GM23338 (cell line): ENCODE data around the gene ERC1. TPM values are rescaled to one million over a fixed set of nuclear protein-coding genes. Genes with fewer than 3 reads are reported as not detected.

Experiments used
- ATAC-seq: fragments of 200-7000 bp; cut with Tn5 transposase; 3 replicates; pipeline ENCODE4 v1.9.1; 2020
- DNase-seq: peaks from one replicate; pipeline ENCODE4 v3.0.0-alpha.2; 2015; ENCODE audit warnings: low spot score
- H2AFZ ChIP-seq: fragments of 200-600 bp; sonication (generic); 2 replicates; pipeline ENCODE4 v1.8.0; 2016; ENCODE audit warnings: antibody characterized with exemption, mild to moderate bottlenecking, moderate library complexity
- H3F3A ChIP-seq: fragments of 200-600 bp; sonication (generic); replicated peaks from 2 replicates; pipeline ENCODE4 v1.8.0; 2017; ENCODE audit warnings: antibody characterized with exemption, mixed run types, low read depth
- H3K27ac ChIP-seq: fragments of 200-600 bp; sonication (generic); 2 replicates; pipeline ENCODE4 v1.6.1; 2016; ENCODE audit warnings: low read depth
- H3K27me3 ChIP-seq: fragments of 200-600 bp; sonication (generic); 2 replicates; pipeline ENCODE4 v1.8.0; 2016; ENCODE audit warnings: mild to moderate bottlenecking, mixed run types, moderate library complexity; ENCODE audit not compliant: insufficient read depth
- H3K36me3 ChIP-seq: fragments of 200-600 bp; sonication (generic); 2 replicates; pipeline ENCODE4 v1.8.0; 2016; ENCODE audit warnings: mild to moderate bottlenecking; ENCODE audit not compliant: insufficient read depth
- H3K4me1 ChIP-seq: fragments of 200-600 bp; sonication (generic); 2 replicates; pipeline ENCODE4 v1.8.0; 2016; ENCODE audit warnings: mild to moderate bottlenecking, moderate library complexity; ENCODE audit not compliant: insufficient read depth
- H3K4me2 ChIP-seq: fragments of 200-600 bp; sonication (generic); 2 replicates; pipeline ENCODE4 v1.7.1; 2017; ENCODE audit warnings: mixed run types
- H3K4me3 ChIP-seq: fragments of 200-600 bp; sonication (generic); 2 replicates; pipeline ENCODE4 v1.6.1; 2016; ENCODE audit warnings: mixed run types
- H3K79me2 ChIP-seq: fragments of 200-600 bp; sonication (generic); replicated peaks from 2 replicates; pipeline ENCODE4 v1.8.0; 2017; ENCODE audit warnings: mild to moderate bottlenecking; ENCODE audit not compliant: insufficient read depth
- H3K9me2 ChIP-seq: fragments of 200-600 bp; sonication (generic); 2 replicates; pipeline ENCODE4 v1.8.0; 2017; ENCODE audit not compliant: insufficient read depth
- H4K20me1 ChIP-seq: fragments of 200-600 bp; sonication (generic); replicated peaks from 2 replicates; pipeline ENCODE4 v1.8.0; 2017; ENCODE audit warnings: mild to moderate bottlenecking; ENCODE audit not compliant: insufficient read depth
- H3K27ac Mint-ChIP-seq: 2 replicates; pipeline ENCODE4 v1.8.0; 2020; ENCODE audit warnings: inconsistent platforms, mild to moderate bottlenecking, moderate library complexity, mixed read lengths
- H3K27me3 Mint-ChIP-seq: 3 replicates; pipeline ENCODE4 v1.8.0; 2022; ENCODE audit warnings: low read depth, mild to moderate bottlenecking, moderate library complexity, mixed read lengths, inconsistent platforms; ENCODE audit not compliant: insufficient read depth, poor library complexity
- H3K36me3 Mint-ChIP-seq: 3 replicates; pipeline ENCODE4 v1.8.0; 2021; ENCODE audit warnings: low read depth, mild to moderate bottlenecking, inconsistent platforms, moderate library complexity, mixed read lengths
- H3K4me1 Mint-ChIP-seq: 3 replicates; pipeline ENCODE4 v1.8.0; 2020; ENCODE audit warnings: mild to moderate bottlenecking, inconsistent platforms, mixed read lengths
- H3K4me3 Mint-ChIP-seq: 3 replicates; pipeline ENCODE4 v1.8.0; 2021; ENCODE audit warnings: moderate library complexity, mild to moderate bottlenecking, inconsistent platforms, mixed read lengths
- H3K9me3 Mint-ChIP-seq: 3 replicates; pipeline ENCODE4 v1.8.0; 2020; ENCODE audit warnings: moderate library complexity, mild to moderate bottlenecking, inconsistent platforms, mixed read lengths
- CREB1 ChIP-seq: fragments of 250-450 bp; sonication (Bioruptor Pico); IDR thresholded peaks from 2 replicates; pipeline ENCODE4 v1.5.0; 2020; ENCODE audit warnings: low read depth, mild to moderate bottlenecking, moderate library complexity
- CTCF ChIP-seq, 2 experiments: fragments of 200-600 bp in 1 of 2; sonication (generic) in 1 of 2; conservative IDR thresholded peaks; 2 replicates each; pipeline versions ENCODE4 v1.5.1 to v1.6.1; 2016 to 2017; ENCODE audit warnings: antibody characterized with exemption in 2 of 2, low read depth in 2 of 2, mild to moderate bottlenecking in 2 of 2, moderate library complexity in 1 of 2
- ETS1 ChIP-seq: IDR thresholded peaks from 2 replicates; pipeline ENCODE4 v1.6.1; 2016; ENCODE audit warnings: antibody characterized with exemption
- EZH2 ChIP-seq: fragments of 200-600 bp; sonication (generic); IDR thresholded peaks from one replicate; pipeline ENCODE4 v1.8.0; 2017; ENCODE audit warnings: antibody characterized with exemption, mild to moderate bottlenecking, low read depth; ENCODE audit not compliant: unreplicated experiment
- EZH2phosphoT487 ChIP-seq: fragments of 200-600 bp; sonication (generic); IDR thresholded peaks from one replicate; pipeline ENCODE4 v1.8.1; 2018; ENCODE audit warnings: antibody characterized with exemption; ENCODE audit not compliant: unreplicated experiment
- JUNB ChIP-seq: IDR thresholded peaks from one replicate; pipeline ENCODE4 v1.6.1; 2016; ENCODE audit warnings: antibody characterized with exemption; ENCODE audit not compliant: unreplicated experiment
- NANOG ChIP-seq: IDR thresholded peaks from 2 replicates; pipeline ENCODE4 v1.6.1; 2016; ENCODE audit warnings: antibody characterized with exemption, borderline replicate concordance
- POLR2AphosphoS5 ChIP-seq: IDR thresholded peaks from 2 replicates; pipeline ENCODE4 v1.6.1; 2016; ENCODE audit warnings: antibody characterized with exemption, low read depth
- STAT1 ChIP-seq: IDR thresholded peaks from one replicate; pipeline ENCODE4 v1.6.1; 2016; ENCODE audit warnings: antibody characterized with exemption; ENCODE audit not compliant: unreplicated experiment
- ZNF114 ChIP-seq: fragments of 250-450 bp; sonication (Bioruptor Pico); IDR thresholded peaks from 2 replicates; pipeline ENCODE4 v1.5.0; 2020; ENCODE audit warnings: mild to moderate bottlenecking, moderate library complexity
- ZNF331 ChIP-seq: fragments of 250-450 bp; sonication (Bioruptor Pico); IDR thresholded peaks from 2 replicates; pipeline ENCODE4 v1.5.0; 2020; ENCODE audit warnings: low read depth, mild to moderate bottlenecking, moderate library complexity
- polyA plus RNA-seq: library from polyadenylated mRNA; unstranded; fragments of >200 nt; fragmentation: Nextera tagmentation; extraction: Ambion mirVana; gene quantifications from 2 replicates; pipeline ENCODE4 v1.2.1, GENCODE V29; 2016
- total RNA-seq: library from RNA; depleted of rRNA; stranded (reverse); fragments of >200 nt; shearing (Covaris generic); gene quantifications from 2 replicates; pipeline ENCODE4 v1.2.3, GENCODE V29; 2014
- TF ChIP-seq, protein P1 (sequence below): IDR thresholded peaks from one replicate; pipeline ENCODE4 v1.6.1; 2018; ENCODE audit warnings: antibody characterized with exemption; ENCODE audit not compliant: unreplicated experiment

Gene ERC1
- total and polyA plus RNA-seq, 2 experiments from 2014 or later: 28.1 to 35.3 TPM

GRCh38 chr12:1456885-1457284, 465.9 kb downstream of the ERC1 start:
- H3K4me2 ChIP-seq: no peak overlapping the region
- H3K36me3 Mint-ChIP-seq: peaks cover 8% of the 10 kb centered on the region; the same call in 2 of the 3 replicates
- TF ChIP-seq NANOG: no peak
- TF ChIP-seq CREB1 (CRISPR knock-in tag): no peak
- no peak for TF ChIP-seq ETS1
- TF ChIP-seq STAT1: no peak

DNA sequence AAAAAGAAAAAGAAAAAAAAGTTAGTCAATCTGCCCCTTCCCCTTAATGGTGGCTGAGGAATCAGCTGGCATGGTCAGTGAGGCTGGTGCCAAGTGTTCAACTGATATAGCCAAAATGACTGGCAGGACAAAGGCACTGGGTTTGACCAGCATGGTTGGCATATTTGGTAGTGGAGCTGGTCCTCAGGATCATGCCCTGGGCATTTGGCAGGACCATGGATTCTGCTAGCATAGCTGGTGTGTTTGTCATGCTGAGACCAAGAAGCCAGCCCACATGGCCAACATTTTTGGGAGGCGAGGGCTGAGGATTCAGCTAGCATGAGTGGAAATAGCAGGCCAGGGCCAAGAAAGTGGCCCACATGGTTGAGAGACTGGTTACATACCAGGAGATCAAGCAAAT, 466.9 kb downstream of the ERC1 start:
- no peaks in the 10 kb centered on the region for H3F3A ChIP-seq
- H3K36me3 ChIP-seq: 0 out of 2 replicates have a peak, but pooled peaks cover 9% of the 10 kb centered on the region
- ATAC-seq (no peak), DNase-seq (no peak)
- H2AFZ ChIP-seq: no peak overlapping the region
- no peaks in the 10 kb centered on the region for H3K4me1 ChIP-seq
- Mint-ChIP-seq H3K36me3 (peaks cover 8% of the 10 kb centered on the region; the same call in 2 of the 3 replicates), H3K4me3 (no peak overlapping the region), H3K4me1 (peaks cover 6% of the 10 kb centered on the region; the same call in 2 of the 3 replicates), H3K27ac (no peak overlapping the region), H3K9me3 (peaks cover 9% of the 10 kb centered on the region; the same call in 2 of the 3 replicates), H3K27me3 (peaks cover 2% of the 10 kb centered on the region)
- H4K20me1 ChIP-seq: no peaks in the 10 kb centered on the region
- no peak overlapping the region for H3K4me2 ChIP-seq
- no peak overlapping the region for H3K27ac ChIP-seq
- no peaks in the 10 kb centered on the region for H3K27me3 ChIP-seq
- no peaks in the 10 kb centered on the region for H3K9me2 ChIP-seq
- H3K79me2 ChIP-seq: no peaks in the 10 kb centered on the region
- H3K4me3 ChIP-seq: no peak overlapping the region
- TF ChIP-seq JUNB (no peak), ZNF114 (CRISPR knock-in tag) (no peak), STAT1 (no peak), POLR2AphosphoS5 (no peak), EZH2 (no peak), CREB1 (CRISPR knock-in tag) (no peak), ETS1 (no peak), CTCF (conservative IDR thresholded peaks at IDR 0.05; ENCODE audit: low read depth in 2 of 2) (no peak), EZH2phosphoT487 (no peak), ZNF331 (no peak)
- TF ChIP-seq, protein P1, sequence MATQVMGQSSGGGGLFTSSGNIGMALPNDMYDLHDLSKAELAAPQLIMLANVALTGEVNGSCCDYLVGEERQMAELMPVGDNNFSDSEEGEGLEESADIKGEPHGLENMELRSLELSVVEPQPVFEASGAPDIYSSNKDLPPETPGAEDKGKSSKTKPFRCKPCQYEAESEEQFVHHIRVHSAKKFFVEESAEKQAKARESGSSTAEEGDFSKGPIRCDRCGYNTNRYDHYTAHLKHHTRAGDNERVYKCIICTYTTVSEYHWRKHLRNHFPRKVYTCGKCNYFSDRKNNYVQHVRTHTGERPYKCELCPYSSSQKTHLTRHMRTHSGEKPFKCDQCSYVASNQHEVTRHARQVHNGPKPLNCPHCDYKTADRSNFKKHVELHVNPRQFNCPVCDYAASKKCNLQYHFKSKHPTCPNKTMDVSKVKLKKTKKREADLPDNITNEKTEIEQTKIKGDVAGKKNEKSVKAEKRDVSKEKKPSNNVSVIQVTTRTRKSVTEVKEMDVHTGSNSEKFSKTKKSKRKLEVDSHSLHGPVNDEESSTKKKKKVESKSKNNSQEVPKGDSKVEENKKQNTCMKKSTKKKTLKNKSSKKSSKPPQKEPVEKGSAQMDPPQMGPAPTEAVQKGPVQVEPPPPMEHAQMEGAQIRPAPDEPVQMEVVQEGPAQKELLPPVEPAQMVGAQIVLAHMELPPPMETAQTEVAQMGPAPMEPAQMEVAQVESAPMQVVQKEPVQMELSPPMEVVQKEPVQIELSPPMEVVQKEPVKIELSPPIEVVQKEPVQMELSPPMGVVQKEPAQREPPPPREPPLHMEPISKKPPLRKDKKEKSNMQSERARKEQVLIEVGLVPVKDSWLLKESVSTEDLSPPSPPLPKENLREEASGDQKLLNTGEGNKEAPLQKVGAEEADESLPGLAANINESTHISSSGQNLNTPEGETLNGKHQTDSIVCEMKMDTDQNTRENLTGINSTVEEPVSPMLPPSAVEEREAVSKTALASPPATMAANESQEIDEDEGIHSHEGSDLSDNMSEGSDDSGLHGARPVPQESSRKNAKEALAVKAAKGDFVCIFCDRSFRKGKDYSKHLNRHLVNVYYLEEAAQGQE: no peak

More at GRCh38 chr12:1456885-1457284, 465.9 kb downstream of the ERC1 start:
- no peak overlapping the region for H3K27ac ChIP-seq
- H3K27me3 ChIP-seq: no peaks in the 10 kb centered on the region
- DNase-seq (no peak), ATAC-seq (no peak)
- no peaks in the 10 kb centered on the region for H3K79me2 ChIP-seq
- H3K36me3 ChIP-seq: 0 out of 2 replicates have a peak, but pooled peaks cover 6% of the 10 kb centered on the region
- Mint-ChIP-seq H3K27me3 (peaks cover 2% of the 10 kb centered on the region), H3K4me3 (no peak overlapping the region), H3K27ac (no peak overlapping the region), H3K4me1 (peaks cover 6% of the 10 kb centered on the region; the same call in 2 of the 3 replicates), H3K9me3 (peaks cover 9% of the 10 kb centered on the region; the same call in 2 of the 3 replicates)
- H3F3A ChIP-seq: no peaks in the 10 kb centered on the region
- no peak overlapping the region for H2AFZ ChIP-seq
- H3K4me3 ChIP-seq: no peak overlapping the region
- H4K20me1 ChIP-seq: no peaks in the 10 kb centered on the region
- H3K9me2 ChIP-seq: no peaks in the 10 kb centered on the region
- H3K4me1 ChIP-seq: no peaks in the 10 kb centered on the region
